ENCODE results near the gene CLSTN1.
"Not testable (repeated sequence)": the region's sequence is repeated elsewhere in the genome, so short reads cannot be mapped to it uniquely, and the experiment has no call there.

The CLSTN1 gene

GRCh38 chr1:9715536-9716226, 108.1 kb downstream of the CLSTN1 start:
- DNase-seq (ENCODE audit: low spot score): no peak
- Histone ChIP-seq H2BK15ac (ENCODE audit: low read length) (no peak overlapping the region), H2BK5ac (ENCODE audit: low read length) (no peak overlapping the region), H3K4me3 (ENCODE audit: low read length in 2 of 2) (no peak overlapping the region), H3K9ac (ENCODE audit: low read depth, low read length, poor library complexity) (no peak overlapping the region), H3K36me3 (replicated peaks in 1 of 2; ENCODE audit: control insufficient read depth in 2 of 2, insufficient read depth in 2 of 2, low read length in 2 of 2) (no peaks in the 10 kb centered on the region), H2BK12ac (ENCODE audit: low read length) (no peak overlapping the region), H3K18ac (ENCODE audit: low read length) (peak overlapping the region; percentile 3), H3K14ac (ENCODE audit: low read length) (peak overlapping the region; percentile 38), H3K27ac (replicated peaks; ENCODE audit: low read length) (no peak overlapping the region), H3K9me3 (replicated peaks in 1 of 2; ENCODE audit: control insufficient read depth in 2 of 2, insufficient read depth in 1 of 2, low read depth in 1 of 2, low read length in 2 of 2) (no peaks in the 10 kb centered on the region), H2AFZ (ENCODE audit: low read length) (no peak overlapping the region), H3K4ac (ENCODE audit: low read length) (no peak overlapping the region), H3K23ac (ENCODE audit: low read depth, low read length, poor library complexity) (no peak overlapping the region), H3K79me1 (ENCODE audit: low read depth, low read length) (no peaks in the 10 kb centered on the region), H2BK120ac (ENCODE audit: low read depth, low read length) (no peak overlapping the region), H4K8ac (ENCODE audit: low read depth, low read length) (no peak overlapping the region), H3K4me2 (ENCODE audit: insufficient read depth, low read length, poor library complexity, severe bottlenecking) (no peak overlapping the region), H3K4me1 (ENCODE audit: control insufficient read depth in 2 of 2, insufficient read depth in 1 of 2, low read depth in 1 of 2, low read length in 2 of 2) (peaks cover 2 to 5% of the 10 kb centered on the region in 2 donors), H3K27me3 (ENCODE audit: control insufficient read depth in 3 of 3, insufficient read depth in 3 of 3, low read depth in 1 of 3, low read length in 3 of 3) (no peaks in the 10 kb centered on the region), H4K91ac (ENCODE audit: low read depth, low read length, poor library complexity) (no peak overlapping the region), H2AK5ac (ENCODE audit: low read depth, low read length) (peak overlapping the region; percentile 3)
- WGBS, 2 donors (ENCODE audit: extremely low coverage in 2 of 2, insufficient read length in 2 of 2, insufficient replicate concordance in 1 of 2): no CpG with 5 or more reads among the region's 40 CpGs

- Histone ChIP-seq H4K8ac (ENCODE audit: low read depth, low read length) (no peak overlapping the region), H3K4me2 (ENCODE audit: insufficient read depth, low read length, poor library complexity, severe bottlenecking) (no peak overlapping the region), H4K91ac (ENCODE audit: low read depth, low read length, poor library complexity) (no peak overlapping the region), H3K27me3 (ENCODE audit: control insufficient read depth in 3 of 3, insufficient read depth in 3 of 3, low read depth in 1 of 3, low read length in 3 of 3) (no peaks in the 10 kb centered on the region), H2BK120ac (ENCODE audit: low read depth, low read length) (no peak overlapping the region), H3K27ac (replicated peaks; ENCODE audit: low read length) (no peak overlapping the region), H3K9me3 (replicated peaks in 1 of 2; ENCODE audit: control insufficient read depth in 2 of 2, insufficient read depth in 1 of 2, low read depth in 1 of 2, low read length in 2 of 2) (no peaks in the 10 kb centered on the region), H3K4me3 (ENCODE audit: low read length in 2 of 2) (no peak overlapping the region), H2BK5ac (ENCODE audit: low read length) (no peak overlapping the region), H2AK5ac (ENCODE audit: low read depth, low read length) (no peak overlapping the region), H3K18ac (ENCODE audit: low read length) (no peak overlapping the region), H3K79me1 (ENCODE audit: low read depth, low read length) (no peaks in the 10 kb centered on the region), H2AFZ (ENCODE audit: low read length) (no peak overlapping the region), H2BK12ac (ENCODE audit: low read length) (no peak overlapping the region), H3K9ac (ENCODE audit: low read depth, low read length, poor library complexity) (no peak overlapping the region), H3K23ac (ENCODE audit: low read depth, low read length, poor library complexity) (no peak overlapping the region), H3K36me3 (replicated peaks in 1 of 2; ENCODE audit: control insufficient read depth in 2 of 2, insufficient read depth in 2 of 2, low read length in 2 of 2) (no peaks in the 10 kb centered on the region), H2BK15ac (ENCODE audit: low read length) (no peak overlapping the region), H3K4me1 (ENCODE audit: control insufficient read depth in 2 of 2, insufficient read depth in 1 of 2, low read depth in 1 of 2, low read length in 2 of 2) (peaks cover 2 to 5% of the 10 kb centered on the region in 2 donors), H3K14ac (ENCODE audit: low read length) (no peak overlapping the region), H3K4ac (ENCODE audit: low read length) (no peak overlapping the region)
- DNase-seq (ENCODE audit: low spot score): no peak
- WGBS, 2 donors (ENCODE audit: extremely low coverage in 2 of 2, insufficient read length in 2 of 2, insufficient replicate concordance in 1 of 2): no CpG with 5 or more reads among the region's 6 CpGs
Observed at GRCh38 chr1:9714257-9714718, 109.5 kb downstream of the CLSTN1 start.

GRCh38 chr1:9712767-9713166, 111.0 kb downstream of the CLSTN1 start:
- not testable (repeated sequence) for H3K4me3 ChIP-seq (ENCODE audit: low read length in 2 of 2); H3K18ac ChIP-seq (ENCODE audit: low read length); H2AK5ac ChIP-seq (ENCODE audit: low read depth, low read length); H3K79me1 ChIP-seq (ENCODE audit: low read depth, low read length); DNase-seq (ENCODE audit: low spot score); H3K4ac ChIP-seq (ENCODE audit: low read length); H2AFZ ChIP-seq (ENCODE audit: low read length); H4K91ac ChIP-seq (ENCODE audit: low read depth, low read length, poor library complexity); H3K4me2 ChIP-seq (ENCODE audit: insufficient read depth, low read length, poor library complexity, severe bottlenecking); H3K9ac ChIP-seq (ENCODE audit: low read depth, low read length, poor library complexity); H3K23ac ChIP-seq (ENCODE audit: low read depth, low read length, poor library complexity); H3K27ac ChIP-seq (replicated peaks; ENCODE audit: low read length); H3K14ac ChIP-seq (ENCODE audit: low read length); H2BK15ac ChIP-seq (ENCODE audit: low read length); H3K9me3 ChIP-seq (replicated peaks in 1 of 2; ENCODE audit: control insufficient read depth in 2 of 2, insufficient read depth in 1 of 2, low read depth in 1 of 2, low read length in 2 of 2); H4K8ac ChIP-seq (ENCODE audit: low read depth, low read length); H2BK120ac ChIP-seq (ENCODE audit: low read depth, low read length); H3K27me3 ChIP-seq (ENCODE audit: control insufficient read depth in 3 of 3, insufficient read depth in 3 of 3, low read depth in 1 of 3, low read length in 3 of 3); H2BK5ac ChIP-seq (ENCODE audit: low read length); H3K4me1 ChIP-seq (ENCODE audit: control insufficient read depth in 2 of 2, insufficient read depth in 1 of 2, low read depth in 1 of 2, low read length in 2 of 2); H2BK12ac ChIP-seq (ENCODE audit: low read length); H3K36me3 ChIP-seq (replicated peaks in 1 of 2; ENCODE audit: control insufficient read depth in 2 of 2, insufficient read depth in 2 of 2, low read length in 2 of 2)
- WGBS, 2 donors (ENCODE audit: extremely low coverage in 2 of 2, insufficient read length in 2 of 2, insufficient replicate concordance in 1 of 2): no CpG with 5 or more reads among the region's 7 CpGs

GRCh38 chr1:9711466-9712020, 112.2 kb downstream of the CLSTN1 start:
- Histone ChIP-seq H2AFZ (ENCODE audit: low read length) (no peak overlapping the region), H3K4ac (ENCODE audit: low read length) (no peak overlapping the region), H3K23ac (ENCODE audit: low read depth, low read length, poor library complexity) (no peak overlapping the region), H2AK5ac (ENCODE audit: low read depth, low read length) (no peak overlapping the region), H4K91ac (ENCODE audit: low read depth, low read length, poor library complexity) (no peak overlapping the region), H3K9me3 (replicated peaks in 1 of 2; ENCODE audit: control insufficient read depth in 2 of 2, insufficient read depth in 1 of 2, low read depth in 1 of 2, low read length in 2 of 2) (no peaks in the 10 kb centered on the region), H3K4me2 (ENCODE audit: insufficient read depth, low read length, poor library complexity, severe bottlenecking) (no peak overlapping the region), H3K4me3 (ENCODE audit: low read length in 2 of 2) (no peak overlapping the region), H3K79me1 (ENCODE audit: low read depth, low read length) (no peaks in the 10 kb centered on the region), H3K27ac (replicated peaks; ENCODE audit: low read length) (no peak overlapping the region), H3K27me3 (ENCODE audit: control insufficient read depth in 3 of 3, insufficient read depth in 3 of 3, low read depth in 1 of 3, low read length in 3 of 3) (no peaks in the 10 kb centered on the region), H3K4me1 (ENCODE audit: control insufficient read depth in 2 of 2, insufficient read depth in 1 of 2, low read depth in 1 of 2, low read length in 2 of 2) (no peaks in the 10 kb centered on the region), H2BK12ac (ENCODE audit: low read length) (no peak overlapping the region), H2BK15ac (ENCODE audit: low read length) (no peak overlapping the region), H3K36me3 (replicated peaks in 1 of 2; ENCODE audit: control insufficient read depth in 2 of 2, insufficient read depth in 2 of 2, low read length in 2 of 2) (no peaks in the 10 kb centered on the region), H3K9ac (ENCODE audit: low read depth, low read length, poor library complexity) (no peak overlapping the region), H3K14ac (ENCODE audit: low read length) (no peak overlapping the region), H2BK120ac (ENCODE audit: low read depth, low read length) (no peak overlapping the region), H2BK5ac (ENCODE audit: low read length) (no peak overlapping the region), H4K8ac (ENCODE audit: low read depth, low read length) (no peak overlapping the region), H3K18ac (ENCODE audit: low read length) (no peak overlapping the region)
- no peak for DNase-seq (ENCODE audit: low spot score)
- WGBS, 2 donors (ENCODE audit: extremely low coverage in 2 of 2, insufficient read length in 2 of 2, insufficient replicate concordance in 1 of 2): no CpG with 5 or more reads among the region's 9 CpGs

All from neuronal stem cell (in vitro differentiated cells).